Measurements from ENCODE around the gene CGB3. TPM values are rescaled to one million over a fixed set of nuclear protein-coding genes. Genes with fewer than 3 reads are reported as not detected.

The CGB3 gene
- total RNA-seq, 3 donors from 2014 or later, result not detected

Other genes with a start within 250 kb of the CGB3 start
- gene BCAT2, start 213.3 kb downstream of the CGB3 start, total RNA-seq, result 10 to 100 TPM; 73.0 to 81.7 (median 78.2) TPM
- gene HSD17B14, start 187.8 kb downstream of the CGB3 start, total RNA-seq, result under 1 TPM; 0.37 to 0.65 (median 0.61) TPM
- 1 to 10 TPM; 4.1 to 4.6 (median 4.6) TPM for gene PLEKHA4, start 155.7 kb downstream of the CGB3 start, total RNA-seq
- 100 to 1,000 TPM in 2 of 3 donors, 10 to 100 TPM in 1; 76.0 to 134 (median 110) TPM for gene PPP1R15A, start 151.9 kb downstream of the CGB3 start, total RNA-seq
- gene TULP2, start 125.6 kb downstream of the CGB3 start, total RNA-seq, result under 1 TPM in 1 of 3 donors, not detected in 2; 0.69 TPM
- 10 to 100 TPM; 88.5 to 90.0 (median 89.3) TPM for gene NUCB1, start 124.0 kb downstream of the CGB3 start, total RNA-seq
- not detected for gene DHDH, start 90.6 kb downstream of the CGB3 start, total RNA-seq
- 100 to 1,000 TPM; 200 to 250 (median 203) TPM for gene BAX, start 69.5 kb downstream of the CGB3 start, total RNA-seq
- 1,000 to 10,000 TPM in 2 of 3 donors, 100 to 1,000 TPM in 1; 996 to 1,080 (median 1,001) TPM for gene FTL, start 59.0 kb downstream of the CGB3 start, total RNA-seq
- gene GYS1, start 31.0 kb downstream of the CGB3 start, total RNA-seq, result 10 to 100 TPM; 34.5 to 41.1 (median 35.5) TPM
- gene RUVBL2, start 30.4 kb downstream of the CGB3 start, total RNA-seq, result 100 to 1,000 TPM; 208 to 257 (median 230) TPM
- gene LHB, start 7.2 kb downstream of the CGB3 start, total RNA-seq, result not detected
- not detected for gene CGB2, start 7.6 kb upstream of the CGB3 start, total RNA-seq
- not detected for gene CGB1, start 12.6 kb upstream of the CGB3 start, total RNA-seq
- gene CGB5, start 19.5 kb upstream of the CGB3 start, total RNA-seq, result not detected
- not detected for gene CGB8, start 24.8 kb upstream of the CGB3 start, total RNA-seq
- not detected for gene CGB7, start 33.4 kb upstream of the CGB3 start, total RNA-seq
- gene NTF4, start 40.5 kb upstream of the CGB3 start, total RNA-seq, result not detected
- not detected for gene KCNA7, start 48.4 kb upstream of the CGB3 start, total RNA-seq
- 100 to 1,000 TPM; 278 to 294 (median 283) TPM for gene SNRNP70, start 61.1 kb upstream of the CGB3 start, total RNA-seq
- 1 to 10 TPM; 4.0 to 6.3 (median 4.2) TPM for gene LIN7B, start 90.0 kb upstream of the CGB3 start, total RNA-seq
- gene C19orf73, start 94.8 kb upstream of the CGB3 start, total RNA-seq, result 1 to 10 TPM; 1.5 to 2.9 (median 2.6) TPM
- 1 to 10 TPM; 3.4 to 5.0 (median 4.0) TPM for gene PPFIA3, start 95.2 kb upstream of the CGB3 start, total RNA-seq
- not detected for gene HRC, start 131.1 kb upstream of the CGB3 start, total RNA-seq
- gene TRPM4, start 133.5 kb upstream of the CGB3 start, total RNA-seq, result under 1 TPM; 0.37 to 0.43 (median 0.38) TPM

Measured in activated T-cell treated with anti-CD3 and anti-CD28 coated beads, Interleukin-2, amount 50 U/mL, for 4 hours (primary cell).